Trophoblast cell (in vitro differentiated cells and primary cell): ENCODE results near the gene DES.

Experiments used
- DNase-seq, 2 donors: peaks; one replicate each; pipeline ENCODE4 v3.0.0-alpha.2; 2016
- H2AFZ ChIP-seq: 2 replicates; pipeline ENCODE4 v1.6.1; 2013; ENCODE audit warnings: low read length, moderate library complexity, mild to moderate bottlenecking; ENCODE audit not compliant: insufficient read depth, poor library complexity
- H2AK5ac ChIP-seq: 2 replicates; pipeline ENCODE4 v1.6.1; 2013; ENCODE audit warnings: mild to moderate bottlenecking, low read length
- H2BK120ac ChIP-seq: 2 replicates; pipeline ENCODE4 v1.6.1; 2013; ENCODE audit warnings: low read length, mild to moderate bottlenecking, moderate library complexity; ENCODE audit not compliant: insufficient read depth, poor library complexity
- H2BK12ac ChIP-seq: 2 replicates; pipeline ENCODE4 v1.6.1; 2013; ENCODE audit warnings: mild to moderate bottlenecking, low read length, moderate library complexity
- H2BK5ac ChIP-seq: 2 replicates; pipeline ENCODE4 v1.6.1; 2013; ENCODE audit warnings: low read length, low read depth, moderate library complexity, mild to moderate bottlenecking; ENCODE audit not compliant: poor library complexity
- H3K14ac ChIP-seq: 2 replicates; pipeline ENCODE4 v1.6.1; 2013; ENCODE audit warnings: mild to moderate bottlenecking, low read length
- H3K18ac ChIP-seq: 2 replicates; pipeline ENCODE4 v1.6.1; 2013; ENCODE audit warnings: mild to moderate bottlenecking, low read length
- H3K23ac ChIP-seq: 2 replicates; pipeline ENCODE4 v1.6.1; 2013; ENCODE audit warnings: low read length
- H3K27ac ChIP-seq: 2 replicates; pipeline ENCODE4 v1.5.1; 2013; ENCODE audit warnings: low read depth, mild to moderate bottlenecking, inconsistent platforms, low read length, moderate library complexity
- H3K27me3 ChIP-seq: 2 replicates; pipeline ENCODE4 v1.6.1; 2013; ENCODE audit warnings: inconsistent platforms, mild to moderate bottlenecking, low read length, moderate library complexity; ENCODE audit not compliant: insufficient read depth
- H3K36me3 ChIP-seq, 2 experiments: 1 replicate in 1 of 2; 2 replicates in 1 of 2; pipeline ENCODE4 v1.6.1; 2013; ENCODE audit warnings: low read length in 2 of 2, mild to moderate bottlenecking in 2 of 2, moderate library complexity in 1 of 2; ENCODE audit not compliant: insufficient read depth in 2 of 2, control insufficient read depth in 1 of 2
- H3K4ac ChIP-seq: 2 replicates; pipeline ENCODE4 v1.6.1; 2013; ENCODE audit warnings: low read depth, mild to moderate bottlenecking, low read length, moderate library complexity
- H3K4me1 ChIP-seq, 2 experiments: 1 replicate in 1 of 2; 2 replicates in 1 of 2; pipeline ENCODE4 v1.6.1; 2013; ENCODE audit warnings: low read length in 2 of 2, mild to moderate bottlenecking in 2 of 2, moderate library complexity in 1 of 2; ENCODE audit not compliant: insufficient read depth in 2 of 2, control insufficient read depth in 1 of 2
- H3K4me2 ChIP-seq: 2 replicates; pipeline ENCODE4 v1.6.1; 2013; ENCODE audit warnings: inconsistent platforms, mild to moderate bottlenecking, low read length, moderate library complexity
- H3K4me3 ChIP-seq: 2 replicates; pipeline ENCODE4 v1.5.1; 2013; ENCODE audit warnings: mild to moderate bottlenecking, low read depth, low read length, inconsistent platforms
- H3K79me1 ChIP-seq: one replicate; pipeline ENCODE4 v1.6.1; 2013; ENCODE audit warnings: low read length
- H3K79me2 ChIP-seq: 2 replicates; pipeline ENCODE4 v1.6.1; 2013; ENCODE audit warnings: low read length, mild to moderate bottlenecking; ENCODE audit not compliant: control insufficient read depth, insufficient read depth, poor library complexity
- H3K9ac ChIP-seq: 2 replicates; pipeline ENCODE4 v1.6.1; 2013; ENCODE audit warnings: mild to moderate bottlenecking, low read length
- H3K9me3 ChIP-seq: 2 replicates; pipeline ENCODE4 v1.6.1; 2013; ENCODE audit warnings: low read depth, mild to moderate bottlenecking, control low read depth, inconsistent platforms, low read length; ENCODE audit not compliant: insufficient read depth
- H4K12ac ChIP-seq: 2 replicates; pipeline ENCODE4 v1.6.1; 2013; ENCODE audit warnings: low read depth, mild to moderate bottlenecking, low read length, moderate library complexity
- H4K8ac ChIP-seq: 2 replicates; pipeline ENCODE4 v1.6.1; 2013; ENCODE audit warnings: low read depth, mild to moderate bottlenecking, low read length, moderate library complexity
- H4K91ac ChIP-seq: one replicate; pipeline ENCODE4 v1.6.1; 2013; ENCODE audit warnings: low read depth, mild to moderate bottlenecking, low read length, moderate library complexity
- WGBS: extraction: QIAGEN DNeasy Blood & Tissue Kit; methylation state at CpG from one replicate; pipeline ENCODE4 v1.1.7; 2013; ENCODE audit warnings: missing lambda C conversion rate; ENCODE audit not compliant: insufficient read length, insufficient coverage; ENCODE audit errors: extremely low coverage; 5-methylcytosine and 5-hydroxymethylcytosine counted together

DES gene

DNA sequence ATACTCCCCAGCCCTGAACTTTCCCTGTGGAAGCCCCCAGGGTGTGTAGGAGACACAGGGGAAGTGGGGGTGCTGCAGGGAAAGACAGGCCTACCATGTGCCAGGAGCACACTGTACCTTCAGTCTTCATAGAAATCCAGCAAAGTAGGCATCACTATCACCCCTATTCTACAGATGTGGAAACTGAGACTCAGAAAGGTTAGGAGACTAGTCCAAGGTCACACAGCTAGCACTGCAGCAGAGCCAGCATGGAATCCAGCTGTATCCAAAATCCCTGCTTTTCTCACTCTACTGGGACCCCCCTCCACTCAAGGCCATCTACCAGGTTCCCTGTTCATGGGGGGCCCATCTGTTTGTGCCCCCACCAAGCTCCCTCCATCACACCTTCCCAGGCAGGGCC, 37.3 kb upstream of the DES start:
- Histone ChIP-seq H3K4me1 (no peaks in the 10 kb centered on the region), H3K27me3 (no peaks in the 10 kb centered on the region), H3K79me1 (no peaks in the 10 kb centered on the region), H3K4ac (no peak overlapping the region), H2BK120ac (no peak overlapping the region), H4K8ac (no peak overlapping the region), H3K36me3 (peaks cover 26 to 39% of the 10 kb centered on the region in 2 experiments), H3K9ac (no peak overlapping the region), H3K23ac (no peak overlapping the region), H2BK12ac (no peak overlapping the region), H3K14ac (no peak overlapping the region), H2AFZ (no peak overlapping the region), H4K12ac (no peak overlapping the region), H3K9me3 (no peaks in the 10 kb centered on the region), H4K91ac (no peak overlapping the region), H3K79me2 (no peaks in the 10 kb centered on the region), H3K27ac (no peak overlapping the region), H3K4me3 (no peak overlapping the region), H2BK5ac (no peak overlapping the region), H3K18ac (no peak overlapping the region), H2AK5ac (no peak overlapping the region), H3K4me2 (no peak overlapping the region)
- DNase-seq = no peak

DNA sequence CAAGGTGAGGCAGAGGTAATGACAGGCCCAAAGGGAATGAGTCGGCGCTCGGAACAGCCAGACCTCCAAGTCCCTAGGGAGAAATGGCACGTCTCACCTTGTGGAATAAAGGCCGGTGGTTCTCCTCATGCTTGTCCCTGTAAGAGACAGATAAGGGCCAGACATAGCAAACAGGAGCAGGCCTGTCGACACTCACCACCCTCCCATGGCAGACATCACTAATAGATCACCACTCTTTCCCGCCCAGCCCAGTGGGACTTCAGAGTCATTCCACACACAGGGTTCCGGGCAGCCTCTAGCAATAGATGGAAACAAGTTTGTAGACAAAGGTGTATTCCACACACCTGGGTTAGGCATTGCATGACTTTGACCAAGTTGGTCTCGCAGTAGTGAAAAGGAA, 36.7 kb upstream of the DES start:
- H3K27me3 ChIP-seq = no peaks in the 10 kb centered on the region
- H3K4me2 ChIP-seq = no peak overlapping the region
- WGBS = no CpG with 5 or more reads among the region's 9 CpGs
- H2AK5ac ChIP-seq = no peak overlapping the region
- H3K79me2 ChIP-seq = no peaks in the 10 kb centered on the region
- no peak overlapping the region for H3K23ac ChIP-seq
- peaks cover 0 to under 1% of the 10 kb centered on the region in 2 experiments for H3K4me1 ChIP-seq
- H3K14ac ChIP-seq = no peak overlapping the region
- peaks cover 29 to 44% of the 10 kb centered on the region in 2 experiments for H3K36me3 ChIP-seq
- H4K91ac ChIP-seq = no peak overlapping the region
- H3K18ac ChIP-seq = no peak overlapping the region
- no peaks in the 10 kb centered on the region for H3K79me1 ChIP-seq
- DNase-seq = no peak
- H3K4me3 ChIP-seq = no peak overlapping the region
- H3K9me3 ChIP-seq = no peaks in the 10 kb centered on the region
- H4K12ac ChIP-seq = no peak overlapping the region
- H3K4ac ChIP-seq = no peak overlapping the region
- H3K9ac ChIP-seq = no peak overlapping the region
- no peak overlapping the region for H2BK120ac ChIP-seq
- H2BK12ac ChIP-seq = no peak overlapping the region
- H2AFZ ChIP-seq = no peak overlapping the region
- no peak overlapping the region for H2BK5ac ChIP-seq
- H3K27ac ChIP-seq = no peak overlapping the region
- H4K8ac ChIP-seq = no peak overlapping the region

DNA sequence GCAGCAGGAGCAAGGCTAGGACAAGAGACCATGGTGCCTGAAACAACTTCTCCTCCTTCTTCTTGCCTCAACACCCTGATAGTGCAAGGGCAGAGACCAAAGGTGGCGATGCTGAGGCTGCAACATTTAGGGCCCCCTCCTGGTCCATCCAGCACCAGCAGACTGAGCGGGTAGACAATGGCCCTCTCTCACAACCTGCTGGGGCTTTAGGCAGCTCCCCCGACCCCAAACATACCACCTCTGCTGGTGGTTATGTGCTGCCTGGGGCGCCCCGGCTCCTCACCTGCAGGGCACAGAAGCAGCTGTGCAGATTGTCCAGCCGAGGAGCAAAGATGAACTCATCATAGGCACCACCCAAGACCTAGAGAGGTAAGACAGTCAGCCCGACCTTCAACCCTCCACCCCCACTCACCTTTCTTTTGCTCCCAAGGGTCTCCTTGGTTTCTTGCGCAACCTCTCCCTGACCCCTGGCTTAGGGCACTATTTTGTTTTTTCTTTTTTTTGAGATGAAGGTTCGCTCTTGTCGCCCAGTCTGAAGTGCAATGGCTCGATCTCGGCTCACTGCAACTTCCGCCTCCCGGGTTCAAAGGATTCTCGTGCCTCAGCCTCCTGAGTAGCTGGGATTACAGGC, 34.0 kb upstream of the DES start:
- no peak overlapping the region for H2BK5ac ChIP-seq
- no peak overlapping the region for H2BK120ac ChIP-seq
- no peak overlapping the region for H3K14ac ChIP-seq

DNA sequence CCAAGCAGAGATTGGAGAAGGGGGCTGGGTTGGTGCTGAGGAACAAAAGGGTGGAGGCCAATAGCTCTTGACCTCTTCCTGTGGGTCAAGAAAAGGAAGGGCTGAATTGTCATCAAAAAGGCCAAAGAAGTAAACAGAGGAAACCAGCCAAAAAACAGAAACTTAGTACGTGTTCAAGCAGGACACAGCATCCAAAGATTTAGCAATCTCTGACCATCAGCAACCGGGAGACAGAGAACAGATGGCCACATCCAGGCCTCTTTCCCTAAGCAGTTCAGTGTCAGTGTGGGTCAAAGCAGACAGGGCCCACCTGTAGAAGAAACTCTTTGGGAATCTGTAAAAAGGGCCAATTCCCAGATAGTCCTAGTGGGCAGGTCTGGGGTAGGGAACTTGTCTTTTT, 33.3 kb upstream of the DES start:
- peaks cover 8% of the 10 kb centered on the region for H3K79me1 ChIP-seq
- H2BK12ac ChIP-seq = no peak overlapping the region
- H3K36me3 ChIP-seq = peaks cover 26 to 46% of the 10 kb centered on the region in 2 experiments
- H3K27ac ChIP-seq = no peak overlapping the region
- H2AFZ ChIP-seq = no peak overlapping the region
- H4K91ac ChIP-seq = no peak overlapping the region
- no peak for DNase-seq
- no peak overlapping the region for H2AK5ac ChIP-seq
- H3K4me1 ChIP-seq = peaks cover 6 to 7% of the 10 kb centered on the region in 2 experiments
- H2BK5ac ChIP-seq = no peak overlapping the region
- no peaks in the 10 kb centered on the region for H3K27me3 ChIP-seq
- no peak overlapping the region for H2BK120ac ChIP-seq
- no peak overlapping the region for H3K4ac ChIP-seq
- H3K9me3 ChIP-seq = no peaks in the 10 kb centered on the region
- peaks cover 2% of the 10 kb centered on the region for H3K79me2 ChIP-seq
- H4K8ac ChIP-seq = no peak overlapping the region
- no CpG with 5 or more reads among the region's 2 CpGs for WGBS
- H3K4me3 ChIP-seq = no peak overlapping the region
- H3K18ac ChIP-seq = no peak overlapping the region
- H3K14ac ChIP-seq = no peak overlapping the region
- H3K23ac ChIP-seq = no peak overlapping the region
- H4K12ac ChIP-seq = no peak overlapping the region
- no peak overlapping the region for H3K4me2 ChIP-seq
- no peak overlapping the region for H3K9ac ChIP-seq

More for the DNA sequence above, 34.0 kb upstream of the DES start:
- DNase-seq = no peak
- no peak overlapping the region for H3K27ac ChIP-seq
- H3K4me1 ChIP-seq = peaks cover 6 to 7% of the 10 kb centered on the region in 2 experiments
- H3K9ac ChIP-seq = no peak overlapping the region
- H3K9me3 ChIP-seq = no peaks in the 10 kb centered on the region
- no peak overlapping the region for H3K4me3 ChIP-seq
- no peak overlapping the region for H2BK12ac ChIP-seq
- peaks cover 26 to 46% of the 10 kb centered on the region in 2 experiments for H3K36me3 ChIP-seq
- H3K27me3 ChIP-seq = no peaks in the 10 kb centered on the region
- no peak overlapping the region for H3K23ac ChIP-seq
- H3K18ac ChIP-seq = no peak overlapping the region
- peaks cover 2% of the 10 kb centered on the region for H3K79me2 ChIP-seq
- no peak overlapping the region for H2AFZ ChIP-seq
- H3K4me2 ChIP-seq = no peak overlapping the region
- H3K4ac ChIP-seq = no peak overlapping the region
- H4K12ac ChIP-seq = no peak overlapping the region
- no CpG with 5 or more reads among the region's 15 CpGs for WGBS
- H4K8ac ChIP-seq = no peak overlapping the region
- H4K91ac ChIP-seq = no peak overlapping the region
- H3K79me1 ChIP-seq = peaks cover 8% of the 10 kb centered on the region
- no peak overlapping the region for H2AK5ac ChIP-seq
